ENCODE measurements around the gene BIN1. TPM values are rescaled to one million over a fixed set of nuclear protein-coding genes. Genes with fewer than 3 reads are reported as not detected.

Gene BIN1
- total RNA-seq, 4 donors from 2014 or later = 1,150 to 2,167 (median 1,736) TPM

DNA sequence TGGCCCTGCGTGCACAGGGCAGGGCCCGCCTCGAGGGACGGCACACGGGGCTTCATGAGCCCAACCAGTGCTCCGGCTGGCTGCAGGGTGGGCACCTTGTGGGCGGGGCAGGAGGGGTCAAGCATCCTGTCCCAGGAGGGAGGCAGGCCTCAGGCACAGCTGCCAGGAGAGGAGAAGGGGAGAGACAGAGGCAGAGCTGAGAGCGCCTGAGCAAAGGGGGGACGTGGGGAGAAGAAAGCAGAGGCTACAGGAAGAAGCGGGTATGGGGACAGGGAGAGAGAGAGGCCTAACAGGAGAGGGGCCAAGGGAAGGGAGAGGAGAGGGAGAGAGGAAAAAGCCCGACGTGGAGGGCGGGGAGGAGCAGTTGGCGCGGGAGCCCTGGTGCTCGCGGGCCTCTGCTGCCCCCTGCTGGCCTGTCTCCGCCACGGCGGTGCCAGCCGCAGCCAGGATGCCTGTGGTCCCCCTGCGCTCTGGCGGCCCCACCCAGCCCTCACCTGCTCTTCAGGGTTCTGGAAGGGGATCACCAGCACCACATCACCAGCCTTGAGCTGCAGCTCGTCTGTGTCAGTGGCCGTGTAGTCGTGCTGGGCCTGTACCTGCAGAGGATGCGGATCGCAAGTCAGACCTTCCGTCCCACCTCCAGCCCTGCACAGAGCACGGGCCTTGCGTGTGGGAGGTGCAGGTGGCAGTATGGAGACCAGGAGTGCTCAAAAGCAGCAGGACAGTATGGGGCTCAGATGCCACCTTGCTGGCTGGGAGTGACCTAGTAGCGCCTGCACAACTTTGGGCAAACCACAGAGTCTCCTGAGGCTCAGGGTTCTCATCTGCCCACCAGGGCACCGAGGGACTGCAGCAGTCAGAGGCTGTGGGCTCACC is 56.8 kb downstream of the BIN1 start:
- in situ Hi-C loops (cut with MboI; ENCODE audit: low sequenced_read_pairs in 4 of 4) = loop anchor here in 1 of 4 donors (25.0 kb wide), 1 partner anchor 462 kb away; no protein-coding TSS in a partner anchor
- no peak for TF ChIP-seq POLR2A (IDR thresholded peaks at IDR 0.05)
- TF ChIP-seq, protein P1, sequence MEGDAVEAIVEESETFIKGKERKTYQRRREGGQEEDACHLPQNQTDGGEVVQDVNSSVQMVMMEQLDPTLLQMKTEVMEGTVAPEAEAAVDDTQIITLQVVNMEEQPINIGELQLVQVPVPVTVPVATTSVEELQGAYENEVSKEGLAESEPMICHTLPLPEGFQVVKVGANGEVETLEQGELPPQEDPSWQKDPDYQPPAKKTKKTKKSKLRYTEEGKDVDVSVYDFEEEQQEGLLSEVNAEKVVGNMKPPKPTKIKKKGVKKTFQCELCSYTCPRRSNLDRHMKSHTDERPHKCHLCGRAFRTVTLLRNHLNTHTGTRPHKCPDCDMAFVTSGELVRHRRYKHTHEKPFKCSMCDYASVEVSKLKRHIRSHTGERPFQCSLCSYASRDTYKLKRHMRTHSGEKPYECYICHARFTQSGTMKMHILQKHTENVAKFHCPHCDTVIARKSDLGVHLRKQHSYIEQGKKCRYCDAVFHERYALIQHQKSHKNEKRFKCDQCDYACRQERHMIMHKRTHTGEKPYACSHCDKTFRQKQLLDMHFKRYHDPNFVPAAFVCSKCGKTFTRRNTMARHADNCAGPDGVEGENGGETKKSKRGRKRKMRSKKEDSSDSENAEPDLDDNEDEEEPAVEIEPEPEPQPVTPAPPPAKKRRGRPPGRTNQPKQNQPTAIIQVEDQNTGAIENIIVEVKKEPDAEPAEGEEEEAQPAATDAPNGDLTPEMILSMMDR (IDR thresholded peaks at IDR 0.05 in 4 of 5, conservative IDR thresholded peaks at IDR 0.05 in 1 of 5) = peak; percentile 95 to 97 (median 95)

DNA sequence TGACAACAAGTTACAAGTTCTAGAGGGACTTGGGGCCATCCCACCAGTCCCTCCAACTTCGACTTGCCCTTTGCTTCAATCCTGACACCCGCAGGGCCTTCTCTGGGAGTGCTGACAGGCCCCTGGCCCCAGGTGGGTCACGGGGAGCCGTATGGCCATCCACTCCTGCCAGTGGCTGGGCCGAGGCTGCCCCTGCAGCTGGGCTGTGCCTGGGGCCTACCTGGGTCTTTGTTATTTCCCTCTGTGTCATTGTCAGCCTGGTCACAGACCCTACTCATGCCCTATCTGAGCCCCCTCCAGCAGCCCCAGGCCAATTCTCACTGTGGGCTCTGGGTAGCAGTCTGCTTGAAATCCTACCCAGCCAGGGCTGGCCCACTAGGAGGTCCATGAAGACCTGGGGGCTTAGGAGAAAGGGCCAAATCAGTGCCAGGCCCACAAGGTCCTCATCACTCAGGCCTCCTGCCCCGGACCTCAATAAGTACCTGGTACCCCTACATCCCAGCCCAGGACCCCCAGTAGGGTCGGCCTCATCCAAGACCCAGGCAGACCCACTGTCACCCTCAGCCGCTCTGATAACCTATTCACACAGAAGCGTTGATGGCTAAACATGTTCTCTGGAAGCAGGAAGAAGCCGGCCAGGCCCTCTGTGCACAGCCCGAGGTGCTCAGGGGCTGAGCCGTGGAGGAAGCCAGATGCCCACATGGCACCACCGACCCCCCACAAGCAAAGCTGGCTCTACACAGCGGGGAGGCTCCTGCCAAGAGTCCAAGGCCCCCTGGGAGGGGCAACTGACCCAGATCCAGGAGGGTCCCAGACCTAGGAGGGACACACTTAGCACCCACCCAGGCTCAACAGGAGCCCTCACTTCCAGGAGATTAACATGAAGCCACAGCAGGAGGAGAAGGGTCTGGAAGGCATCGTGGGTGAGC is 57.7 kb downstream of the BIN1 start:
- DNase-seq = peak in 1 of 2 donors; percentile 22
- Histone ChIP-seq H3K4me1 (peaks cover 34 to 70% of the 10 kb centered on the region in 2 donors), H3K27ac (peak overlapping the region; percentile 97 to 100 (median 100))

More for the DNA sequence above, 56.8 kb downstream of the BIN1 start:
- H3K36me3 ChIP-seq = peaks cover 0 to 19% of the 10 kb centered on the region in 2 donors
- H3K4me1 ChIP-seq = peaks cover 44 to 78% of the 10 kb centered on the region in 2 donors
- no peaks in the 10 kb centered on the region for H3K9me3 ChIP-seq
- DNase-seq (peak in 1 of 2 donors; percentile 71), ATAC-seq (peak in 1 of 2 donors; percentile 8)
- no peak overlapping the region for H3K4me3 ChIP-seq
- intact Hi-C loops (cut with DNase I; ENCODE audit: low total_unique reads) = no loop called here
- peak overlapping the region; percentile 97 to 100 (median 100) for H3K27ac ChIP-seq
- H3K27me3 ChIP-seq = no peaks in the 10 kb centered on the region

DNA sequence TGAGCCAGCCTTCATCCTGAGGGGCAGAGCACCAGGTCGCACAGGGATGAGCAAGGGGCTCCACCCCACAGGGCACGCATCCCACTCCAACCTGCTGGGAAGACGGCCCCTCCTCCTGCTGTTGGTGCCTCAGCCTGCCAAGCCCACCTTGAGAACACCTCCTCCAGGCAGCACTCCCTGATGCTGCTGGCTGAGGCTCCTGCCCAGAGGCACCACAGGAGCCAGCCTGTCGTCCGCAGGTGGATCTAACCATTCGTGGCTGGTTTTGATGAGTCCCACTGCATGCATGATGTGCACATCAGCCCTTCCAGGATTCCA is 58.4 kb downstream of the BIN1 start:
- H3K4me3 ChIP-seq = no peak overlapping the region
- in situ Hi-C loops (cut with MboI; ENCODE audit: low sequenced_read_pairs in 4 of 4) (no loop called here), intact Hi-C loops (cut with DNase I; ENCODE audit: low total_unique reads) (no loop called here)
- peaks cover 0 to 19% of the 10 kb centered on the region in 2 donors for H3K36me3 ChIP-seq
- TF ChIP-seq, protein P1 (IDR thresholded peaks at IDR 0.05 in 4 of 5, conservative IDR thresholded peaks at IDR 0.05 in 1 of 5) = no peak
- TF ChIP-seq POLR2A (IDR thresholded peaks at IDR 0.05) = no peak
- no peaks in the 10 kb centered on the region for H3K9me3 ChIP-seq
- no peaks in the 10 kb centered on the region for H3K27me3 ChIP-seq
- peaks cover 30 to 63% of the 10 kb centered on the region in 2 donors for H3K4me1 ChIP-seq
- ATAC-seq (no peak), DNase-seq (no peak)
- peak overlapping the region; percentile 78 to 100 (median 98) for H3K27ac ChIP-seq

More for the DNA sequence above, 57.7 kb downstream of the BIN1 start:
- Histone ChIP-seq H3K9me3 (no peaks in the 10 kb centered on the region), H3K4me3 (no peak overlapping the region), H3K36me3 (peaks cover 0 to 19% of the 10 kb centered on the region in 2 donors), H3K27me3 (no peaks in the 10 kb centered on the region)
- intact Hi-C loops (cut with DNase I; ENCODE audit: low total_unique reads) (no loop called here), in situ Hi-C loops (cut with MboI; ENCODE audit: low sequenced_read_pairs in 4 of 4) (no loop called here)
- TF ChIP-seq, protein P1 (IDR thresholded peaks at IDR 0.05 in 4 of 5, conservative IDR thresholded peaks at IDR 0.05 in 1 of 5) = no peak
- TF ChIP-seq POLR2A (IDR thresholded peaks at IDR 0.05) = no peak
- no peak for ATAC-seq

DNA sequence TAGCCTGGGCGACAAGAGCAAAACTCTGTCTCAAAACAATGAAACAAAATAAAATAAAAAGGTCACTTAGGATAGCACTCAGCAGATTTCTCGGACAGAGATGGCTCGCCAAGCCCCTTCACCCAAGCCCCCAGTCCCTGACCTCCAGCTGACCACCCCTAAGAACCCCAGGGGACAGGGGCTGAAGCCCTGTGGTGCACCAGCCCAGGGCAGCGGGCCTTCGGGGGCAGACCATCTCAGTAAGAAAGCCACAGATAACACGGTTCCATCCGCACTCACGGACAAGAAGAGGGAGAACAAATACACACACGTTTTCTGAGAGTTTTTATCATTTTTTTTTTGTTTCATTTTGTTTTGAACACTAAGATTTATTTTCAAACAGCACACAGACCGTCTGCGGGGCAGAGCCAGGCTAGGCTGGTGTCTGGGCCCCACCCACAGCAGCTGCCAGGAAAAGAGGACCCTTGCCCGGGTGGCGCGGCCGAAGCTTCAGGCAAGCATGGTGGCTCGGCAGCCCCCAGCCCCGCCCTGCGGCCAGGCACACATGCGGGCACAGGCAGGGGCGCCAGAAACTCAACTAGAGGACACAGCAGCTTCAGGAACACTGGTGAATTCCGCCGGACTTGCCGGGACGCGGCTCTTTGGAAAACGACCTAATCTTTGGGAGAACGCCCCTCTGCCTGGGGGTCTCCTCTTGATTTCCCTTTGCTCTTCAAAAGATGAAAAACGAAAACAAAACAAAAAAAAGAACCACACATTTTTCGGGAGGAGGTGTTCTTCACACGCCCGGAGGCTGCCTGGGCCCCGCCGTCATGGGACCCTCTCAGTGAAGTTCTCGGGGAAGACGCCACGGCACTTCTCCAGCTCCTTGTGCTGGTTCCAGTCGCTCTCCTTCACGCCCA is 59.0 kb downstream of the BIN1 start:
- peaks cover 24 to 57% of the 10 kb centered on the region in 2 donors for H3K4me1 ChIP-seq
- TF ChIP-seq, protein P1 (IDR thresholded peaks at IDR 0.05 in 4 of 5, conservative IDR thresholded peaks at IDR 0.05 in 1 of 5) = no peak
- H3K27ac ChIP-seq = peak overlapping the region; percentile 78 to 99 (median 88)
- DNase-seq (no peak), ATAC-seq (no peak)
- peaks cover 0 to 19% of the 10 kb centered on the region in 2 donors for H3K36me3 ChIP-seq
- intact Hi-C loops (cut with DNase I; ENCODE audit: low total_unique reads) (no loop called here), in situ Hi-C loops (cut with MboI; ENCODE audit: low sequenced_read_pairs in 4 of 4) (no loop called here)
- no peak overlapping the region for H3K4me3 ChIP-seq
- no peaks in the 10 kb centered on the region for H3K27me3 ChIP-seq
- no peaks in the 10 kb centered on the region for H3K9me3 ChIP-seq

All from gastrocnemius medialis (tissue), 4 donors.